Measurements from ENCODE around the gene G6PD.
A peak's percentile ranks its signal among the peaks of the same experiment; 100 is the strongest.
"Not testable (repeated sequence)": the region's sequence is repeated elsewhere in the genome, so short reads cannot be mapped to it uniquely, and the experiment has no call there.

The G6PD gene

DNA sequence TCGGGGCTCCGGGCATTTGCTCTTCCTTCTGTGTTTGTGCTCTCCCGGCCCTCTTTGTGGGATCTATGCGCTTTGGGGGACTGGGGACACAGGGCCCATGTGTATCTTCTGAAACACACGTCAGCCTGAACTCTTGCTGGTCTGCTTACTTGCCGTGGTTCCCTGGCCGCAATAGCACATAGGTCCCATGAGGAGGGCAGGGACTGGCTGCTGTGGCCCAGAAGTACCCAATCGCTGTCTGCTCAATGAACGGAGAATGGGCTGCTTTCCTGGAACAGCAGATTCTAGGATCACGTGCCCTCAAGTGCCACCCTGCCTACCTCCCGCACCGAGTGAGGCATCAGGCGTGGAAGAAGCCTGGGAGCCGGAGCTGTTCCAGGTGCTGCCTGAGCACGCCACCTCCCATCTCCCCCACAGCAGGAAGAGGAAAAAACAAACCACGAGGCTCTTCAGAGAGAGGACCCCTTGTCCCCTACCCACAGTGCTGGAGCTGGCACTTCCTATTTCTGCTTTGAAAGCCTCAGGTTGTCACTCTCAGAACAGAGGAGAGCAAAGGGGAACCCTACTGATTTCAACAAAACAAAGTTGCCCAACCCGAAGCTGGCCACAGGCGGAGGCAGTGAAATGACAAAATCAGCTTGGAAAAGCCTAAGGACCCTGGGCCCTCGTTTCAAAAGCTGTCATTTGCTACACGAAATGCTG lies 3.8 kb downstream of the G6PD start:
- no peak for DNase-seq

DNA sequence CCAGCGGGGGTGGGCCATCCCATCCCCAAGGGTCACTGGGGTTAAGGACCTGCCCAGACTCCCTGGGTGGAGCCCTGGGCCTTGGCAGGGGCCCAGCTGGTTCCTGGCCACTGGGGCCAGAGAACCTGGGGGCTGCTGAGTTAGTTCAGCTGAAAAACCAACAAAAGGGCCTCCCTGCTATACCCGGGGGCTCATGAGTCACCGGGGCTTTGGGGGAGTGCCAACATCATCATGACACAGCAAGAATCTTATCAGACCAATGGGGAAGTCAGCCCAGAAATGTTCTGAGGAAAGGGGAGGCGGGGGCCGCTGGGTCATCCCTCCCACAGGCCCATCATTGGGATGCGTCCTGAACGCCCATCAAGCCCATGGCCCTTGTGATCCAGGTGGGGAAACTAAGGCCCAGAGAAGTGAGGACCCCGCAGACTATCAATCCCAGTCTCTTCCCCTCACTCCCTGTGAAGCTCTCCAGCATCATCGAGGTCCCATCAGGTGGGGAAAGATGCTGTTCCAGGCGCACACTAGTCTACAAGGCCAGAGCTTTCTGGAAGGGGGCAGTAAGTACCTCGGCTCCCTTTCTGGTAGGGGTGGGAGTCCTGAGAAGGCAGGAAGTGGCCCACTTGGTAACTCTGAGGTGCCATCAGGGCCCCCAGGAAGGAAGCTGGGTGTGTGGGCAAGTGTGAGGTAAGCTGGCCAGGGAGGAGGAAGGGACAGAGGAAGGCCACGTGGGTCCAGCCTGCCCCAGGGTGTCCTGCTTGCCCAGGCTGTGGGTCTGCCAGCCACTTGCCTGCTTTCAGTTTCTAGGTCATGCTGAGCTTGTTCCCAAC lies 4.5 kb downstream of the G6PD start:
- DNase-seq: no peak

DNA sequence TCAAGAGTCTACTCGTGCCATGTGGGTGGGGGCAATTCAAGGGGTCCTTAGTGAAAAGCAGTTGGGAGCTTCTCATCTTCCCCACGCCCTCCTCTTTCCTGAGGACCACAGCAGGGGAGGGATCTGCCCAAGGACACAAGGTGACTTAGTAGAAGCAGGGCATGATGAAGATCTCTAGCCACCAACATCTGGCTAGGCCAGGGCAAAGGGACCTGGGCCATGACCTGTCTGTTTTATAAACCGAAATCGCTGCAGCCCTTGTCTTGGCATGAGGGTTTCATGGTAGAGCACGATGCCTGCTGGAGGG lies 5.1 kb downstream of the G6PD start:
- DNase-seq: no peak

DNA sequence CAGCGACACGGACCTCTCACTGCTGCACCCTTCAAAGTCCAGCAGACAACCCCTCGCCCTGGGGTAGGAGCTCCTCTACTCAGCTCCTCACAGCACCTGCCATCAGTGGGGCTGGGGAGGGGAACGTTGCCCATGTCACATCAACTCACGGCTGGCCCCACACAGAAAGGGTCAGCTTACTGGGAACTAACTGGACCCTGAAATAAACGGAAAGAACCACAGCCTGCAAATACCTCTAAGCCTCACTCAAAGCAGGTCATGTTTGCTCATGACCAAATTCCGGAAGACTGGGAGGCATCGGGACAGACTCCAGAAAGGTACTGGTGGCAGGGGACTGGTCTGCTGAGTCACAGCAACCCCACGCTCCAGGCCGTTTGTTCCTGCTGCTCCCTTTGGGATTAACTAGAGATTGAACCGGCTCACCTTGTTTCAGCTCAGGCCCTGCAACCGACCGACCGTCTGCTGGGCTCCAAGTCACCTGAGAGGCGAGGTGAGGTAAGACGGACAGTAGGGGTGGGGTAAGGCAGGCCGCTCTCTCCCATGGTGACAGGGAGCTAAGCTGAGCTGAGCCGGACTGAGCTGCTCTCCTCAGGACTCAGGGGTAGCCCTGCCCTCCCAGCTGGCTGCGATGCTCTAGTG lies 5.6 kb downstream of the G6PD start:
- DNase-seq: no peak

DNA sequence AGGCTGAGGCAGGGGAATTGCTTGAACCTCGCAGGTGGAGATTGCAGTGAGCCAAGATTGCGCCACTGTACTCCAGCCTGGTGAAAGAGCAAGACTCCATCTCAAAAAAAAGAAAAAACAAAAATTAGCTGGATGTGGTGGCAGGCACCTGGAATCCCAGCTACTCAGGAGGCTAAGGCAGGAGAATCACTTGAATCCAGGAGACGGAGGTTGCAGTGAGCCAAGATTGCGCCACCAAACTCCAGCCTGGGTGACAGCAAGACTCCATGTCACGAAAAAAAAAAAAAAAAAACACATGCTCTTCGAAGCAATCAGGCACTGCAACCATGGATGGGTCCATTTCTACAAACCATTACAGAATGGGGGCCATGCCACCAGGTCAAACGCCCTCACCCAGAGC lies 6.3 kb downstream of the G6PD start:
- not testable (repeated sequence) for DNase-seq

DNA sequence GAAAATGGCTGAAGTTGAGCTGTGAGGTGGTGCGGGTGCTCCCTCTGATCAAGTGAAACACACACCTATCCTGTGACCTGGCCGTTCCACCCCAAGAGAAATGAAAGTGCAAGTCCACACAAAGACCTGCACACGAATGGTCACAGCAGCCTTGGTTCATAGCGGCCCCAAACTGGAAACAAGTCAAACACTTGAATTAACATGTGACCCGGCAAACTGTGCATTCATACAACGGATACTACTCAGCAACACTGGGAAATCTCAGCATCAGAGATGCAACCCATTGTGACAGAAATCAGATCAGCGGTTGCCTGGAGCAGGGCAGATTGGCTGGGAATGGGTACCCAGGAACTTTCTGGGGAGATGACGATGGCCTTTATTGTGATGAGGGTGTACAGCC lies 7.6 kb downstream of the G6PD start:
- DNase-seq: no peak

DNA sequence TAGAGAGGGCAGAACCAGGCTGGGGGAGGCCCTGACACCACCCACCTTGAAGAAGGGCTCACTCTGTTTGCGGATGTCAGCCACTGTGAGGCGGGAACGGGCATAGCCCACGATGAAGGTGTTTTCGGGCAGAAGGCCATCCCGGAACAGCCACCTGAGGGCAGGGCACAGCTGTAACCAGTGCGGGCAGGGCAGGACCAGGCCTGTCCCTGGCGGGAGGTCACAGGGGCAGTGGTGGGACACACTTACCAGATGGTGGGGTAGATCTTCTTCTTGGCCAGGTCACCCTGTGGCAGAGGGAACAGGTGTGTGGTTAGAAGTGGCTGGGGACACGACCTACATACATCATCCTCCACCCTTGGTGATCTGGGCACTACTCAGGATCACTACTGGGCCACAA lies 10.8 kb downstream of the G6PD start:
- DNase-seq: no peak

DNA sequence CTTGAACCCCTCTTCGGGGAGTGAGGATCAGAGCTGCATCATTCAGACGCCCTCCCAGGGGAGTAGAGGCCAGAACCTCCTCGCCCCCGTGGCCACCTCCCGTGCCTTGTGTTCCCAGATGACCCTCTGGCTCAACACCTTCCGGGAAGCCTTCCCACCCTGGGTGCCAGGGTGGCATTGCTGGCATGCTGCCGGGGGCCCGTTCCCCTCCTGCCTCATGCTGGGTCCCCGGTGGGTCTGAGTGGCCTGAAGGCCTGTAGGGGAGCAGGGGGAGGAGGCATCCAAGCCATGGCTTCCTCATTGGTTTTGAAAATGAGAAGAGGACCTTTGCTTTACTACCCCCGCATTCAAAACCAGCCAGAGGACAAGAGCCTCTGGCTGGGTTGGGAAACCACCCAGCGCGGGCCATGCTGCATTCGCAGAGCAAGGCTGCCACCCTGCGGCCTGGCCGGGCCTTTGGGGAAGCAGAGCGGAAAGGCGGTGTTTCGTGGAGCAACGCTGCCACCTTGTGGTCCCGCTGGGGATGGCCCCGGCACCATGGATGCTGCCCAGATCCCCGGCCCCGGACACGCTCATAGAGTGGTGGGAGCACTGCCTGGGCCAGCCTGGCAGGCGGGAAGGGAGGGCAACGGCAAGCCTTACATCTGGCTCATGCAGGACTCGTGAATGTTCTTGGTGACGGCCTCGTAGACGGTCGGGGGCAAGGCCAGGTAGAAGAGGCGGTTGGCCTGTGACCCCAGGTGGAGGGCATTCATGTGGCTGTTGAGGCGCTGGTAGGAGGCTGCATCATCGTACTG lies 11.9 kb downstream of the G6PD start:
- peak; percentile 41 for DNase-seq

DNA sequence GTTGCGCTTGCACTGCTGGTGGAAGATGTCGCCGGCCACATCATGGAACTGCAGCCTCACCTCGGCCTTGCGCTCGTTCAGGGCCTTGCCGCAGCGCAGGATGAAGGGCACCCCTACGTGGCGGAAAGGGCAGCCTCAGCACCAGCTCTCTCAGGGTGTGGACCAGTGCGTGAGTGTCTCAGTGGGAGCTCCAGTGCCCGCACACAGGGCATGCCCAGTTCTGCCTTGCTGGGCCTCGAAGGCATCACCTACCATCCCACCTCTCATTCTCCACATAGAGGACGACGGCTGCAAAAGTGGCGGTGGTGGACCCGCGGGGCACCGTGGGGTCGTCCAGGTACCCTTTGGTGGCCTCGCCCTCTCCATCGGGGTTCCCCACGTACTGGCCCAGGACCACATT lies 14.0 kb downstream of the G6PD start:
- no peak for DNase-seq

DNA sequence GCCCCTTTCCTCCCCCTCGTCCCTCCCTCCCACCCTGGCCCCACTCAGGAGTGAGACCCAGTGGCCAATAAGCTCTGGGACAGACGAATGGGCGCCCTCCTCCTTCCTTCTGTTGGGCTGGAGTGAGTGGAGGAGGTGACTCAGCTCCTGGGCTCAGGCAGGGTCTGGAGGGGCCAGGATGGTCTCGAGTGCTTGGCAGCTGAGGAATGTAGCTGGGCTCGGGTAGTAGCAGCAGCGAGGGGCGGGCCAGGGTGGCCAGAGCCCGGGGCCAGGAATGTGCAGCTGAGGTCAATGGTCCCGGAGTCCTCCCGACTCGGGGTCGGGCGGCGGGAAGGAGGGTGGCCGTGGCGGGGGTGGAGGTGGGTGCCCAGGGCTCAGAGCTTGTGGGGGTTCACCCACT lies 15.0 kb downstream of the G6PD start:
- DNase-seq: no peak

DNA sequence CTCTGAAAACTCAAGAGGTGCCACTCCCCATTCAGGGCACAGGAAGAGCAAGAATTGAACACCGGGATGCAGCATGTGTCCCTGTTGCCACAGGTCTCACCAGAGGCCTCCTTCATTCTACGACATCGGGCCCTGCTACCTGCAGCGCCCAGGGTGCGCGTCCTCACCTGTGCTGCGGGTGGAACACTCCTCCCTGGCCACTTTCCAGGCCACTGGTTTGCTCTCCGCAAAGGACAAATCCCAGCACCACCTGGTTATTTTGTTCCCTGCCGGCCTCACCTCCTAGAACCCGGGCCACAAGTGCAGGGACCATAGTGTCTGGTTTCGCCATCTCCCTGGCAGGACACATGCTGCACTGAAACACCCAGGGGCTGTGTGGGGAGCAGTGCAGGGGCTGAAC lies 16.4 kb downstream of the G6PD start:
- no peak for DNase-seq

DNA sequence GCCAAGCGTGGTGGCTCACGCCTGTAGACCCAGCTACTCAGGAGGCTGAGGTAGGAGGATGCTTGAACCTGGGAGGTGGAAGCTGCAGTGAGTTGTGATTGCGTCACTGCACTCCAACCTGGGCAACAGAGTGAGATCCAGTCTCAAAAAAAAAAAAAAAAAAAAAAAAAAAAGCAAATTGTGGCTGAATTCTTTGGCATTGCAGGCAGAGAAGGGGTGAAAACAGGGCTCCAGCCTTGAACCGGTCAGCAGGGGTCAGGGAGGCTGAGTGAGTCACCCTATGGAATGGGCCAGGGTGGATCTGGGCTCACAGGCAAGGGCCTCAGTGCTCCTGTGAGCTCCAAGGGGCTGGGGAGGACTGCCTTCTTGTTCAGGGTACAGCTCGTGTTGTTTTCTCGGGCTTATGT lies 17.4 kb downstream of the G6PD start:
- no peak for DNase-seq

DNA sequence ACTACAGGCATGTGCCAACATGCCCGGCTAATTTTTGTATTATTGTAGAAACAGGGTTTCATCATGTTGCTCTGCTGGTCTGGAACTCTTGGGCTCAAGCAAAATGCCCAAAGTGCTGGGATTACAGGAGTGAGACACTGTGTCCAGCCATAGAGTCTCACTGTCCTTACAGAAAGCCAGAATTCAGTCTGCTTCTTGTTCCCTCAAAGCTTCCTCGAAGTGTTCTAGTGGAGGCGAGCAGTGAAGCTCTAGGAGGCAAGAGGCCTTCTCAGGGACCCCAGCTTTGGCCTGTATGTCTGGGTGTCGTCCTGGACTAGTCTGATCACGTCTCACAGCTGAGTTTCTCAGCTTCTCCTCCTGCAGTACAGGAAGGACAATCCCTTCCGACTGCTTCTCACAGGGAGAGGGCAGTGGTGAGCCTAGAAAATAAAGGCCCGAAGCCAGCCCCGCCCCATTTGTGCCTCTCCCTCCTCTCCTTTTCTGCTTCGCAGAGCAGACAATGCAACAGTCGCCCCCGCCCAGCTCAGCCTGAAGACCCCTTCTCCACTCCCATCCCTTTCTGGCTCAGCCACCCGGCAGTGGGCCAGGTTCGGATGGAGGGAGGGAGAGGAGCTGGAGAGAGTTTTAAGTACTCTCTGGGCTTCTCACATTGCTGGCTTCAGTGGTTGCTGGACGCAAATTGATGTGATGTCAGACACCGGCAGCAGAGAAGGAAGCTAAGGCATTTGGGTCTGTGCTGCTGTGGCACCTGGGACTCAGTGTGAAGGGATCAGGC lies 19.6 kb downstream of the G6PD start:
- DNase-seq: peak; percentile 69

DNA sequence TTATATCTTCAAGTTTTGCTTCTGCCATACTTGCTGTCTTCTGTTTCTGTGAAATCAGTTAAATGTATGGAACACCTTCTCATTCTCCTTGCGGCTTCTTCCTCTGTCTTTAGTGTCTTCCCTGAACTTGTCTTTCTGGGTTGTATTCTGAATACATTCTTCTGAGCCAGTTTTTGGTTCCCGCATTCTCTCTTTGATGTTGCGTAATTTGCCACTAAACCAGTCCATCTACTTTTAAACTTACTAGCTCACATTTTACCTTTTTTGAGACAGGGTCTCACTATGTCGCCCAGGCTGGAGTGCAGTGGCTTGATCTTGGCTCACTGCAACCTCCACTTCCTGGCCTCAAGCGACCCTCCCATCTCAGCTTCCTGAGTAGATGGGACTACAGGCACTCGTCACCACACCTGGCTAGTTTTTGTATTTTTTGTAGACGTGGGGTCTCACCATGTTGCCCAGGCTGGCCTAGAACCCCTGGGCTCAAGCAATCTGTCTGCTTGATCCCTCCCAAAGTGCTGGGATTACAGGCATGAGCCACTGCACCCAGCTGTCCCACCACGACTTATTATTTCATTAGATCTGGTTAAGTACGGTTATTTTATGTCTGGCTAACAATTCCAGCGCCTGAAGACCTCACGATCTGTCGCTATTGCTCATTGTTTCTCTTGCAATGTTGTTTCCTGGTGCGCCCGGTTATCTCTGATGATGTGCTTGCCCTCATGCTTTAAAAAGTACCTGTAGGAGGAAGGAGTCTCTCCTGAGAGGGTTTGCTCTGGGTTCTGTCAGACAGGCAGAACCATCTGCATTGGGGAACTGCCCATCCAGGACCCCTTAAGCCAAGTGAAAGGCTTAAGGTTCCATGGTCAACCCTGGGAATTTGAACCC lies 20.8 kb downstream of the G6PD start:
- no peak for DNase-seq

DNA sequence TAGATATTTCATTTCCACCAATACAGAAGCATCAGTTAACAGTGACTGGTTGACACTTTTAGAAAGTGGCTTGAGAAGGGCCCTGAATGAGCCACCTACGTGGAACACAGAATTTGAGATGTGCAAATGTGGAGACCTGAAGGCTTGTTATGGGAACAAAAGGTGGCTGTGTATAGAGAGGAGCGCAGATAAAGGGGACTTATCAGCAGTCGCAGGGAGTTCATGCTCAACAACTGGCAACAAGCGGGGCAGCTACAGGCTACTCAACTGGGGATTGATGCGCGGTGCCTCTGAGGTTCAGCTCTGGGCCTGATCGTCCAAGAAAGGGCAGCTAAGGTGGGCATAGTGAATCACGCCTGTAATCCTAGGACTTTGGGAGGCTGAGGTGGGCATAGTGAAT lies 27.3 kb downstream of the G6PD start:
- no peak for DNase-seq

DNA sequence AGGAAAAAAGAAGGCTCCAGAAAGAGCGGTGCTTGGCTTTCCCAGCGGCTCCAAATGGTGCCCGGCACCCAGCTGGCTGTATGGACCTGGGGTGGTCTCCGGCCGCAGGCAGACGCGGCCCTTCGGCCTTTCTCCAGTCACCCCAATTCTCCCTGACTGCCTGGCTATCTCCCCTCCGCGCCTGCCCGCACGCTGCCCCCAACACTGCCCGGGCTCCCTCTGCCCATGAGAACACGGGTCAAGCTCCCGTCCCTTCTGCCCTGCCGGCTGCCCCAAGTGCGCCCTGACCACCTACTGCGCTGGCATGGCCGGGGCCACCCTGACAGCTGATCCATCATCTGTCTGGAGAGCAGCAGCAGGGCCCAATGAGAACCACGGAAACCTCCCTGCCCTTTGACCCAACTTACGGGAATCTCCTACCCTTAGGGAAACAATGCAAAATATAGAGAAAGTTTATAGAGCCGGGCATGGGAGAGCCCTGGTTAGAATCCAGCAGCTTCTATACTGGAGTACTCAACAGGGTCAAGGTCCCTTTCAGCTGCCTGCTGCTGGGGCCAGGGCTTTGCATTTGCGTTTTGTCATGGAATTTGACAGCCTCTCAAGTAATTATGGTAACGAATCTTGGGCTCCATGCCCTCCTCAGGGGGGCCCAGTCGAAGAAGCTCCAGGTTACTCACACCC lies 29.4 kb downstream of the G6PD start:
- no peak for DNase-seq

DNA sequence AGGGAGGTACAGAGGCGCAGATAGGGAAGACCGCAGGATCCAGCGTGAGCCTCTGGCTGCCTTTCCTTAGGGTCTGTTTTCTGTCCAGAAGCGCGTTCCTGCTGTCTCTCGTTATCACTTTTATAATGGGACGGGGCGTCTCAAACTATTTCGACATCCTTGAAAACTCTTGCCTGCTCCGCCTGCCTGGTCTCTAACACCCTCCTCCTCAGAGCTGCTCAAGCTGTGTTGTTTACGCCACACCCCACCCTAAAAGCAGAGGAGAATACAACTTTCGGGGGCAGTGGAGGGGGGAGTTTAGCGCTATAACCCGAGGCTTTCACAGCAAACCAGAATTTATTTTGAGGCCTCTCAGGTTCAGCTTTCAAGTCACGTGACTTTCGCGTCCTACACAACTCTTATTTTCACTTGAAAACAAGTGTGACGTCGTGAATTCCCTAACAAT lies 30.0 kb downstream of the G6PD start:
- DNase-seq: no peak

DNA sequence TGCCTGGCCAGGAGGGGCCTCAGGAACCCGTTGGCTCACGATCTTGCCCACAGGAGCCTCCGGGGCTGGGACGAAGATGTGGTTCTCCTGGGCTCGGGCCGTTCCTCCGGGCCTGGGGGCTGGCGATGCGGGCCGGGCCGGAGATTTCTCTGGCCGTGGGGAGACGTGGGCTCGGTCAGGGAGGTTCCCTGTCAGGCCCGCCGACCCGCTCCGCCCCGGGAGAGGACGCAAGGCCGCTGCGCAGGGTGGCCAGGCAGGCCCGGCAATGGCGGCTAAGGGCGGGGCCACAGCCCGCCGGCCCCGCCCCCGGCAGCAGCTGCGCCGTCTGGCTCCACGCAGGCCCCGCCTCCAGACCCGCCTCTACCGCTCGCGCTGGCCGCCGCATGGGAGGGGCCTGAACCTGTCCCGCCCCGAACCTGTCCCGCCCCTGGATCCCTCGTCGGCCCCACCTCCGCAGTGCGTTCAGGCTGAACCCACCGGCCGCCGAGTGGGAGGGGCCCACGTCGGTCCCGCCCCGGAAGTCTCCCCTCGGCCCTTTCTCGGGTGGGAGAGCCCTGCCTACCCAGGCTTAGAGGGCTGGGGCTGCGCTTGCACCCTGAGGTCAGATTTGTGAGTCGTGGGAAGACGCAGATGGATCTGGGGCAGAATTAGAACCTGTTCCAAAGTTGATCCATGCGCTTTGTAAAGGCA lies 30.5 kb downstream of the G6PD start, which contains the start of gene FAM3A:
Gene FAM3A, minus strand, starts transcription at position 267 of the 690 bp plus-strand sequence. CDS start 460 bp downstream, outside the sequence.
- peak; percentile 52 for DNase-seq

DNA sequence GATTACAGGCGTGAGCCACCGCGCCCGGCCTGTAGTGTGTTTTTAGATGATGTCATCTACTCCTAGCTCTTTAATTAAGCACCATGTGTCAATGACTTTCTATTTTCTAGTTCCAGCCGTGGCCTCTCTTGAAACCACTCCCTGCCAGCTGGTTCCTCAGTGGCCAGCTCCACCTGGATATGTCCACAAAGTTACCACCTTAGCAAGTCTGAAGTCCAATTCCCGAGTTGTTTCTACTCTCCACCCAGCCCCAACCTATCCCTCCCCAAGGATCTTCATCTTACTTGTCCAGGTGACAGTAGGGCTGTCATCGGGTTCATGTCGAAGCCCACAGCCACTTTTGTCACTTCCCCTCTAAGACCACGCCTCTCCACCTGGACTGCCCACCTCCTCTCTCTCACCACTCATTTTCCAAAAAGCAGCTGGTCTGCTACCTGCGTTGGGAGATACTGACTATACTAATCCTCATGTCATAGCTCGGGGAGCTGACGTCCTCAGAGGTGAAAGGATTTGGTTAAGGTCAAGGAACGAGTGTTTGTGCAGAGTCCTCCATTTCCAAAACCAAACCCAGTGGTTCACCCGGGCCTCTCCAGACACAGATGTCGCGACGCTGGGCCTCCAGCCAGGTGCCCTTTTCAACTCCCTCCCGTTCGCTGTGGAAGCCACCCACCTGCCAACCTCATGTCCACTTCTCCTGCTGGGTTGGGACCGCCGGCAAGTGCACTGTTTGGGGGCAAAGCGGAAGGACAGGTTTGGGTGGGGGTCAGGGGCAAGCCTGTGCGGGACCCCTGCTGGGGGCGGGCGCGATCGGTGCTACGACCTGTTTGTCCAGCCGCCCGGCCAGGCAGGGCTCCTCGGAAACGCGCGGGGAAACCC lies 31.3 kb downstream of the G6PD start:
- no peak for DNase-seq
